ENCODE measurements around the gene KRTAP9-2. TPM values are rescaled to one million over a fixed set of nuclear protein-coding genes. Genes with fewer than 3 reads are reported as not detected.
"Not testable (repeated sequence)": the region's sequence is repeated elsewhere in the genome, so short reads cannot be mapped to it uniquely, and the experiment has no call there.

KRTAP9-2 gene
- not detected in 2 replicates for total RNA-seq (2022)
- not detected for Bru-seq, nascent RNA
- BruChase-seq, experiment 1, labeled RNA remaining after a 6-hour chase = not detected
- not detected for BruChase-seq, experiment 2, labeled RNA remaining after a 2-hour chase
- long read RNA-seq = 0 reads

- H3K27ac Mint-ChIP-seq (ENCODE audit: unreplicated experiment); H3K4me1 Mint-ChIP-seq (ENCODE audit: low read depth, unreplicated experiment); H3K27me3 Mint-ChIP-seq (ENCODE audit: unreplicated experiment); CTCF ChIA-PET; H3K36me3 Mint-ChIP-seq (ENCODE audit: insufficient read depth, unreplicated experiment); H3K9me3 Mint-ChIP-seq (ENCODE audit: low read depth, unreplicated experiment); BruUV-seq (replicated peaks); H3K4me3 Mint-ChIP-seq (ENCODE audit: low read depth, unreplicated experiment); intact Hi-C loops (cut with micrococcal nuclease; ENCODE audit: unreplicated experiment); DNase-seq: not testable (repeated sequence)
Observed at GRCh38 chr17:41226598-41227095, at the start of gene KRTAP9-2. TSS of gene KRTAP9-2 (plus strand) at chr17:41226648. CDS start at chr17:41226655, 7 bp downstream.

GRCh38 chr17:41176744-41177387, 49.6 kb upstream of the KRTAP9-2 start:
- no TSS peak for BruUV-seq (replicated peaks)
- no peak for DNase-seq
- H3K36me3 Mint-ChIP-seq (ENCODE audit: insufficient read depth, unreplicated experiment) = no peaks in the 10 kb centered on the region
- intact Hi-C loops (cut with micrococcal nuclease; ENCODE audit: unreplicated experiment) = no loop called here
- peaks cover 17% of the 10 kb centered on the region for H3K4me1 Mint-ChIP-seq (ENCODE audit: low read depth, unreplicated experiment)
- H3K27me3 Mint-ChIP-seq (ENCODE audit: unreplicated experiment) = no peaks in the 10 kb centered on the region
- H3K9me3 Mint-ChIP-seq (ENCODE audit: low read depth, unreplicated experiment) = no peaks in the 10 kb centered on the region
- TF ChIP-seq CTCF (IDR thresholded peaks at IDR 0.05; ENCODE audit: unreplicated experiment) = no peak
- no peak overlapping the region for H3K4me3 Mint-ChIP-seq (ENCODE audit: low read depth, unreplicated experiment)
- CTCF ChIA-PET = no interaction called here
- H3K27ac Mint-ChIP-seq (ENCODE audit: unreplicated experiment) = no peak overlapping the region

- intact Hi-C loops (cut with micrococcal nuclease; ENCODE audit: unreplicated experiment) = no loop called here
- Mint-ChIP-seq H3K36me3 (ENCODE audit: insufficient read depth, unreplicated experiment) (no peaks in the 10 kb centered on the region), H3K27ac (ENCODE audit: unreplicated experiment) (no peak within 1 kb of the TSS), H3K9me3 (ENCODE audit: low read depth, unreplicated experiment) (no peaks in the 10 kb centered on the region), H3K4me1 (ENCODE audit: low read depth, unreplicated experiment) (peaks cover 25% of the 10 kb centered on the region), H3K27me3 (ENCODE audit: unreplicated experiment) (no peaks in the 10 kb centered on the region), H3K4me3 (ENCODE audit: low read depth, unreplicated experiment) (no peak within 1 kb of the TSS)
- CTCF ChIA-PET = interaction anchor here (0.6 kb wide), 1 partner anchor 331 kb away, joined by 6 read pairs; no protein-coding TSS in a partner anchor
- no peak for TF ChIP-seq CTCF (IDR thresholded peaks at IDR 0.05; ENCODE audit: unreplicated experiment)
- no peak for DNase-seq
- no TSS peak for BruUV-seq (replicated peaks)
Observed at GRCh38 chr17:41177727-41178271, 48.6 kb upstream of the KRTAP9-2 start, which contains the start of gene KRTAP4-2. TSS of gene KRTAP4-2 (minus strand) at chr17:41178221. CDS start at chr17:41178164, 57 bp downstream.

- H3K36me3 Mint-ChIP-seq (ENCODE audit: insufficient read depth, unreplicated experiment) = no peaks in the 10 kb centered on the region
- H3K27ac Mint-ChIP-seq (ENCODE audit: unreplicated experiment) = no peak overlapping the region
- H3K4me3 Mint-ChIP-seq (ENCODE audit: low read depth, unreplicated experiment) = no peak overlapping the region
- TF ChIP-seq CTCF (IDR thresholded peaks at IDR 0.05; ENCODE audit: unreplicated experiment) = no peak
- intact Hi-C loops (cut with micrococcal nuclease; ENCODE audit: unreplicated experiment) = no loop called here
- peaks cover 25% of the 10 kb centered on the region for H3K4me1 Mint-ChIP-seq (ENCODE audit: low read depth, unreplicated experiment)
- CTCF ChIA-PET = interaction anchor here (0.6 to 0.8 kb wide), 2 partner anchors 19 to 51 kb away, joined by 3 read pairs; no protein-coding TSS in a partner anchor
- DNase-seq = no peak
- BruUV-seq (replicated peaks) = no TSS peak
- no peaks in the 10 kb centered on the region for H3K9me3 Mint-ChIP-seq (ENCODE audit: low read depth, unreplicated experiment)
- no peaks in the 10 kb centered on the region for H3K27me3 Mint-ChIP-seq (ENCODE audit: unreplicated experiment)
Observed at GRCh38 chr17:41178341-41178740, 48.1 kb upstream of the KRTAP9-2 start.

Data from Calu3 (cell line).